HepG2 (cell line): Measurements from ENCODE around the gene ILDR2. TPM values are rescaled to one million over a fixed set of nuclear protein-coding genes. Genes with fewer than 3 reads are reported as not detected.

ENCODE experiments used
- ATAC-seq: fragments of 200-7000 bp; cut with Tn5 transposase; 3 replicates; pipeline ENCODE4 v1.9.1; 2020; ENCODE audit warnings: mild to moderate bottlenecking, moderate library complexity
- BruUV-seq: library from RNA; stranded (reverse); fragments of 400-500 nt; replicated peaks from 2 replicates; lab custom pipeline; 2021; lab: Mats Ljungman, UMichigan
- CTCF ChIA-PET: fragments of 300-600 bp; formaldehyde crosslinking; extraction: SDS; loops from one replicate; lab custom pipeline; 2021; ENCODE audit warnings: low total read pairs, inconsistent platforms, low intra/inter-chr PET ratio; lab: Yijun Ruan, JAX
- POLR2A ChIA-PET: fragments of 350-600 bp; sonication (Branson Sonifier 250); formaldehyde crosslinking; loops from one replicate; lab custom pipeline; 2020; ENCODE audit warnings: antibody characterized with exemption, inconsistent platforms; lab: Yijun Ruan, JAX
- DNase-seq: peaks from one replicate; pipeline ENCODE4 v3.0.0-alpha.2; 2015; ENCODE audit warnings: low spot score
- FAIRE-seq: peaks from 3 replicates; lab custom pipeline; 2011; peaks lifted over from hg19 to GRCh38; lab: Jason Lieb, UNC
- H2AFZ ChIP-seq: one replicate; pipeline ENCODE4 v1.6.1; 2011; ENCODE audit warnings: low read length, inconsistent platforms
- H3K27ac ChIP-seq: fragments of 300-600 bp; 3 replicates; pipeline ENCODE4 v1.8.0; 2011; ENCODE audit warnings: mixed run types, mild to moderate bottlenecking, mixed read lengths, low read length, inconsistent platforms; ENCODE audit not compliant: insufficient read depth; ENCODE audit errors: extremely low read length
- H3K27me3 ChIP-seq, 2 experiments: fragments of 200-600 bp in 1 of 2; 2 replicates in 1 of 2; 3 replicates in 1 of 2; pipeline versions ENCODE4 v1.6.0 to v1.8.0; 2011; ENCODE audit warnings: low read length in 2 of 2, mild to moderate bottlenecking in 2 of 2, moderate library complexity in 2 of 2, inconsistent platforms in 1 of 2; ENCODE audit not compliant: insufficient read depth in 2 of 2, control insufficient read depth in 1 of 2
- H3K36me3 ChIP-seq, 2 experiments: fragments of 200-600 bp in 1 of 2; replicated peaks in 1 of 2; 2 replicates in 1 of 2; 3 replicates in 1 of 2; pipeline versions ENCODE4 v1.5.1 to v1.8.0; 2011; ENCODE audit warnings: low read length in 2 of 2, inconsistent platforms in 1 of 2; ENCODE audit not compliant: insufficient read depth in 2 of 2, control insufficient read depth in 1 of 2
- H3K4me1 ChIP-seq: 2 replicates; pipeline ENCODE4 v1.5.1; 2012; ENCODE audit warnings: low read length, inconsistent platforms; ENCODE audit not compliant: insufficient read depth
- H3K4me2 ChIP-seq: 2 replicates; pipeline ENCODE4 v1.6.0; 2011; ENCODE audit warnings: low read depth, low read length, inconsistent platforms
- H3K4me3 ChIP-seq, 3 experiments: fragments of 200-600 bp in 1 of 3; sonication (generic), shearing (Covaris generic) in 1 of 3; replicated peaks in 1 of 3; 2 replicates each; pipeline ENCODE4 v1.5.1; 2011 to 2016; ENCODE audit warnings: low read length in 3 of 3, inconsistent platforms in 2 of 3, low read depth in 2 of 3, mild to moderate bottlenecking in 2 of 3, control low read depth in 1 of 3, mixed read lengths in 1 of 3; ENCODE audit not compliant: insufficient read depth in 1 of 3
- H3K79me2 ChIP-seq: one replicate; pipeline ENCODE4 v1.6.1; 2011; ENCODE audit warnings: low read length, inconsistent platforms; ENCODE audit not compliant: insufficient read depth
- H3K9ac ChIP-seq: 2 replicates; pipeline ENCODE4 v1.6.0; 2011; ENCODE audit warnings: mild to moderate bottlenecking, low read depth, low read length, inconsistent platforms; ENCODE audit not compliant: insufficient read depth
- H3K9me3 ChIP-seq: 2 replicates; pipeline ENCODE4 v1.5.1; 2012; ENCODE audit warnings: mild to moderate bottlenecking, low read length
- H4K20me1 ChIP-seq: 2 replicates; pipeline ENCODE4 v1.6.0; 2011; ENCODE audit warnings: inconsistent platforms, mild to moderate bottlenecking, low read length, moderate library complexity; ENCODE audit not compliant: insufficient read depth
- DNMT3B ChIP-seq: conservative IDR thresholded peaks from 2 replicates; pipeline ENCODE4 v1.6.1; 2016; ENCODE audit warnings: missing biosample characterization, control low read depth
- FOXJ3 ChIP-seq: sonication (generic); formaldehyde crosslinking; IDR thresholded peaks from 2 replicates; pipeline ENCODE4 v1.4.0; 2020; ENCODE audit warnings: missing genetic modification reagents, mild to moderate bottlenecking, borderline replicate concordance
- NFKBIZ ChIP-seq: IDR thresholded peaks from 2 replicates; pipeline ENCODE4 v1.6.1; 2018; ENCODE audit warnings: missing genetic modification reagents, missing compliant biosample characterization
- NPAS2 ChIP-seq: sonication (generic); formaldehyde crosslinking; IDR thresholded peaks from 2 replicates; pipeline ENCODE4 v1.8.0; 2022; ENCODE audit warnings: mild to moderate bottlenecking, missing genetic modification reagents, borderline replicate concordance
- TBX3 ChIP-seq: fragments of 450-650 bp; IDR thresholded peaks from 2 replicates; pipeline ENCODE4 v1.6.1; 2017; ENCODE audit warnings: antibody characterized with exemption, mild to moderate bottlenecking, inconsistent platforms, borderline replicate concordance
- ZNF260 ChIP-seq: sonication (generic); formaldehyde crosslinking; IDR thresholded peaks from 2 replicates; pipeline ENCODE4 v1.4.0; 2020; ENCODE audit warnings: missing genetic modification reagents, low read depth, mild to moderate bottlenecking, borderline replicate concordance
- ZNF652 ChIP-seq: IDR thresholded peaks from 2 replicates; pipeline ENCODE4 v1.6.1; 2016; ENCODE audit warnings: low read depth, borderline replicate concordance
- ZNF891 ChIP-seq: sonication (generic); formaldehyde crosslinking; IDR thresholded peaks from 2 replicates; pipeline ENCODE4 v1.5.0; 2020; ENCODE audit warnings: mild to moderate bottlenecking, missing genetic modification reagents
- WGBS: methylation state at CpG from one replicate; pipeline ENCODE4 v1.1.6; 2017; ENCODE audit warnings: low lambda C conversion rate; 5-methylcytosine and 5-hydroxymethylcytosine counted together
- in situ Hi-C: cut with HindIII; loops from 2 replicates; pipeline ENCODE4 v1.10.0; 2017; ENCODE audit warnings: low pct_unique_long_range_greater_than_20kb; ENCODE audit not compliant: extremely low pct_ligation_motif_present
- intact Hi-C: fragments of 100-400 bp; cut with micrococcal nuclease; formaldehyde crosslinking; loops from one replicate; pipeline ENCODE4 v1.10.0; 2022; ENCODE audit not compliant: unreplicated experiment
- polyA plus RNA-seq, 8 experiments: library from polyadenylated mRNA; depleted of rRNA in 3 of 8; stranded (reverse) in 7 of 8; unstranded in 1 of 8; fragments of >200 nt; fragmentation: Illumina TruSeq in 4 of 8; extraction: Trizol in 4 of 8; gene quantifications; 2 replicates each; pipeline versions ENCODE4 v1.2.1 to v1.2.3, GENCODE V29; 2011 to 2016; ENCODE audit warnings: low read depth in 4 of 8, missing spikeins in 1 of 8, mixed read lengths in 1 of 8; ENCODE audit not compliant: insufficient read depth in 1 of 8
- total RNA-seq, 5 experiments: library from RNA; depleted of rRNA; stranded (reverse); fragments of >200 nt; fragmentation: Illumina TruSeq; extraction: Trizol; gene quantifications; 2 replicates each; pipeline ENCODE4 v1.2.3, GENCODE V29; 2016; ENCODE audit warnings: low read depth in 1 of 5
- TF ChIP-seq, protein P1 (sequence below): sonication (generic); formaldehyde crosslinking; IDR thresholded peaks from 2 replicates; pipeline ENCODE4 v1.5.0; 2020; ENCODE audit warnings: missing genetic modification reagents
- TF ChIP-seq, protein P2 (sequence below): sonication (generic); formaldehyde crosslinking; IDR thresholded peaks from 2 replicates; pipeline ENCODE4 v1.4.0; 2020; ENCODE audit warnings: mild to moderate bottlenecking, missing genetic modification reagents, borderline replicate concordance
- TF ChIP-seq, protein P3 (sequence below), 2 experiments: fragments of 450-650 bp in 1 of 2; sonication (generic) in 1 of 2; formaldehyde crosslinking; IDR thresholded peaks; 2 replicates each; pipeline versions ENCODE4 v1.5.0 to v1.8.0; 2020 to 2022; ENCODE audit warnings: mild to moderate bottlenecking in 1 of 2, missing genetic modification reagents in 1 of 2

The ILDR2 gene
- total and polyA plus RNA-seq, 2 of the 13 experiments (the other 11 are each of a cell fraction or from before 2014, with no cell fraction given), result 0.04 TPM; not detected in 1

DNA sequence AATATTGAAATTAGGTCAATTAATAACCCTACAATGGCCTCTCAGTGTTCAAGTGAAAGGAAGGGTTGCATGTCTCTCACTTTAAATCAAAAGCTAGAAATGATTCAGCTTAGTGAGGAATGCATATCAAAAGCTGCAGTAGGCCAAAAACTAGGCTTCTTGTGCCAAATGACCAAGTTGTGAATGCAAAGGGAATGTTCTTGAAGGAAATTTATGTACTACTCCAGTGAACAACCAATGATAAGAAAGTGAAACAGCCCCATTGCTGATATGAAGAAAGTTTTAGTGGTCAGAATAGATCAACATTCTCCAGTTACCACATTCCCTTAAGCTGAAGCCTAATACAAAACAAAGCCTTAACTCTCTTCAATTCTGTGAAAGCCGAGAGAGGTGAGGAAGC lies 23.7 kb upstream of the ILDR2 start:
- FAIRE-seq (no peak), DNase-seq (no peak), ATAC-seq (no peak)
- no TSS peak for BruUV-seq
- in situ Hi-C loops, result no loop called here
- CTCF ChIA-PET, result no interaction called here
- intact Hi-C loops, result no loop called here
- Histone ChIP-seq H3K4me1 (no peaks in the 10 kb centered on the region), H3K27ac (no peak overlapping the region), H3K4me3 (no peak overlapping the region), H3K79me2 (no peaks in the 10 kb centered on the region), H3K9ac (no peak overlapping the region), H3K36me3 (no peaks in the 10 kb centered on the region), H2AFZ (no peak overlapping the region), H4K20me1 (no peaks in the 10 kb centered on the region), H3K27me3 (no peaks in the 10 kb centered on the region; a peak in 1 of 5 replicates), H3K9me3 (no peaks in the 10 kb centered on the region), H3K4me2 (no peak overlapping the region)
- POLR2A ChIA-PET, result no interaction called here
- TF ChIP-seq ZNF652 (CRISPR knock-in tag) (no peak), ZNF891 (CRISPR knock-in tag) (no peak)
- 0% methylated on average over 1 of the region's 1 CpG for WGBS

DNA sequence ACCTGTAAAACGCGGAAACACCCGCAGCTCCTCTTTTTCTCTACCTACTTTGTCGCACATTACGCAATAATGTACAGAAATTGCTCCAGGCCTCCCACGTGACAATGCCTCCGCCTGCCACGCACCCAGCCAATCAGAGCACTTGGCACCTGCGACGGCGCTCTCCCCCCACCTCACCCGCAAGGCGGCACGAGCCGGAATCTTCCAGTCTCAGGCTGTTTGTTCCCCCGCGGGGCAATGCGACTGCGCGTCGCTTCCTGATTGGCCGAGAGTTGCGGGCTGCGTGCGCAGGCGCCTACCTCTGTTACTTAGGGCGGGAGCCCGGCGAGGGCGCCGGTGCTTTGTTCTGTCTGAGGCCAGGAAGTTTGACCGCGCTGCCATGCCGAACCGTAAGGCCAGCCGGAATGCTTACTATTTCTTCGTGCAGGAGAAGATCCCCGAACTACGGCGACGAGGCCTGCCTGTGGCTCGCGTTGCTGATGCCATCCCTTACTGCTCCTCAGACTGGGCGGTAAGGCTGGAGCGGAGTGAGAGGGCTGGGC lies 13.7 kb upstream of the ILDR2 start, which contains the start of gene MAEL:
TSS of gene MAEL (plus strand) at position 307 of the 542 bp plus-strand sequence. CDS start at position 380, 73 bp downstream.
- Histone ChIP-seq H3K4me3 (no peak within 1 kb of the TSS), H3K9ac (no peak within 1 kb of the TSS), H3K9me3 (no peaks in the 10 kb centered on the region), H3K79me2 (no peaks in the 10 kb centered on the region), H3K4me1 (no peaks in the 10 kb centered on the region), H2AFZ (no peak within 1 kb of the TSS), H4K20me1 (no peaks in the 10 kb centered on the region), H3K36me3 (no peaks in the 10 kb centered on the region), H3K27ac (no peak within 1 kb of the TSS), H3K4me2 (no peak within 1 kb of the TSS), H3K27me3 (no peaks in the 10 kb centered on the region)
- ATAC-seq (no peak), DNase-seq (no peak), FAIRE-seq (no peak)
- ChIA-PET CTCF (no interaction called here), POLR2A (no interaction called here)
- intact Hi-C loops (no loop called here), in situ Hi-C loops (no loop called here)
- no TSS peak for BruUV-seq
- WGBS, result 78% methylated on average over 35 of the region's 45 CpGs
- no peak for TF ChIP-seq NFKBIZ (CRISPR knock-in tag)
- TF ChIP-seq ZNF260 (CRISPR knock-in tag), result no peak
- TF ChIP-seq, protein P1, sequence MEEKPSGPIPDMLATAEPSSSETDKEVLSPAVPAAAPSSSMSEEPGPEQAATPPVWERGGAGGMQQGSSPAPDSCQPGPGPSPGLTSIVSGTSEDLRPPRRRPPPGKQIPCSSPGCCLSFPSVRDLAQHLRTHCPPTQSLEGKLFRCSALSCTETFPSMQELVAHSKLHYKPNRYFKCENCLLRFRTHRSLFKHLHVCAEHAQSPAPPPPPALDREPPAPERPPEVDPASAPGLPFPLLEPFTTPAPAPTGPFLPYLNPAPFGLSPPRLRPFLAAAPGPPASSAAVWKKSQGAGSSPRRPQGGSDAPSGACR (CRISPR knock-in tag), result no peak
- no peak for TF ChIP-seq TBX3
- TF ChIP-seq NPAS2 (CRISPR knock-in tag), result no peak
- TF ChIP-seq, protein P2, sequence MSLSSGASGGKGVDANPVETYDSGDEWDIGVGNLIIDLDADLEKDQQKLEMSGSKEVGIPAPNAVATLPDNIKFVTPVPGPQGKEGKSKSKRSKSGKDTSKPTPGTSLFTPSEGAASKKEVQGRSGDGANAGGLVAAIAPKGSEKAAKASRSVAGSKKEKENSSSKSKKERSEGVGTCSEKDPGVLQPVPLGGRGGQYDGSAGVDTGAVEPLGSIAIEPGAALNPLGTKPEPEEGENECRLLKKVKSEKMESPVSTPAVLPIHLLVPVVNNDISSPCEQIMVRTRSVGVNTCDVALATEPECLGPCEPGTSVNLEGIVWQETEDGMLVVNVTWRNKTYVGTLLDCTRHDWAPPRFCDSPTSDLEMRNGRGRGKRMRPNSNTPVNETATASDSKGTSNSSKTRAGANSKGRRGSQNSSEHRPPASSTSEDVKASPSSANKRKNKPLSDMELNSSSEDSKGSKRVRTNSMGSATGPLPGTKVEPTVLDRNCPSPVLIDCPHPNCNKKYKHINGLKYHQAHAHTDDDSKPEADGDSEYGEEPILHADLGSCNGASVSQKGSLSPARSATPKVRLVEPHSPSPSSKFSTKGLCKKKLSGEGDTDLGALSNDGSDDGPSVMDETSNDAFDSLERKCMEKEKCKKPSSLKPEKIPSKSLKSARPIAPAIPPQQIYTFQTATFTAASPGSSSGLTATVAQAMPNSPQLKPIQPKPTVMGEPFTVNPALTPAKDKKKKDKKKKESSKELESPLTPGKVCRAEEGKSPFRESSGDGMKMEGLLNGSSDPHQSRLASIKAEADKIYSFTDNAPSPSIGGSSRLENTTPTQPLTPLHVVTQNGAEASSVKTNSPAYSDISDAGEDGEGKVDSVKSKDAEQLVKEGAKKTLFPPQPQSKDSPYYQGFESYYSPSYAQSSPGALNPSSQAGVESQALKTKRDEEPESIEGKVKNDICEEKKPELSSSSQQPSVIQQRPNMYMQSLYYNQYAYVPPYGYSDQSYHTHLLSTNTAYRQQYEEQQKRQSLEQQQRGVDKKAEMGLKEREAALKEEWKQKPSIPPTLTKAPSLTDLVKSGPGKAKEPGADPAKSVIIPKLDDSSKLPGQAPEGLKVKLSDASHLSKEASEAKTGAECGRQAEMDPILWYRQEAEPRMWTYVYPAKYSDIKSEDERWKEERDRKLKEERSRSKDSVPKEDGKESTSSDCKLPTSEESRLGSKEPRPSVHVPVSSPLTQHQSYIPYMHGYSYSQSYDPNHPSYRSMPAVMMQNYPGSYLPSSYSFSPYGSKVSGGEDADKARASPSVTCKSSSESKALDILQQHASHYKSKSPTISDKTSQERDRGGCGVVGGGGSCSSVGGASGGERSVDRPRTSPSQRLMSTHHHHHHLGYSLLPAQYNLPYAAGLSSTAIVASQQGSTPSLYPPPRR (CRISPR knock-in tag), result no peak
- TF ChIP-seq DNMT3B (CRISPR knock-in tag), result no peak
- TF ChIP-seq, protein P3, sequence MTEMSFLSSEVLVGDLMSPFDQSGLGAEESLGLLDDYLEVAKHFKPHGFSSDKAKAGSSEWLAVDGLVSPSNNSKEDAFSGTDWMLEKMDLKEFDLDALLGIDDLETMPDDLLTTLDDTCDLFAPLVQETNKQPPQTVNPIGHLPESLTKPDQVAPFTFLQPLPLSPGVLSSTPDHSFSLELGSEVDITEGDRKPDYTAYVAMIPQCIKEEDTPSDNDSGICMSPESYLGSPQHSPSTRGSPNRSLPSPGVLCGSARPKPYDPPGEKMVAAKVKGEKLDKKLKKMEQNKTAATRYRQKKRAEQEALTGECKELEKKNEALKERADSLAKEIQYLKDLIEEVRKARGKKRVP (CRISPR knock-in tag; IDR thresholded peaks at IDR 0.05), result peak in 1 of 2 experiments; percentile 27; a peak in 1 of 4 replicates
- TF ChIP-seq FOXJ3 (CRISPR knock-in tag), result no peak
